MM.1S (cell line): ENCODE data around the gene KIF5A.

Experiments used
- DNase-seq: peaks from one replicate; pipeline ENCODE4 v3.0.0-alpha.2; 2015
- H2AFZ ChIP-seq: fragments of 300-600 bp; sonication (generic); 2 replicates; pipeline ENCODE4 v1.6.0; 2016; ENCODE audit warnings: antibody characterized with exemption, low read length
- H3F3A ChIP-seq: fragments of 300-600 bp; sonication (generic); 2 replicates; pipeline ENCODE4 v1.6.1; 2016; ENCODE audit warnings: mild to moderate bottlenecking, antibody characterized with exemption, low read length, moderate library complexity, mixed read lengths; ENCODE audit not compliant: insufficient read depth
- H3K27ac ChIP-seq: fragments of 300-600 bp; sonication (generic); 2 replicates; pipeline ENCODE4 v1.5.1; 2016; ENCODE audit warnings: mild to moderate bottlenecking, low read length
- H3K27me3 ChIP-seq: fragments of 300-600 bp; sonication (generic); replicated peaks from 2 replicates; pipeline ENCODE4 v1.6.0; 2016; ENCODE audit warnings: low read length; ENCODE audit not compliant: insufficient read depth
- H3K36me3 ChIP-seq: fragments of 300-600 bp; sonication (generic); replicated peaks from 2 replicates; pipeline ENCODE4 v1.6.1; 2016; ENCODE audit warnings: mild to moderate bottlenecking, low read length, mixed read lengths; ENCODE audit not compliant: insufficient read depth
- H3K4me1 ChIP-seq: fragments of 300-600 bp; sonication (generic); 2 replicates; pipeline ENCODE4 v1.6.1; 2016; ENCODE audit warnings: low read length, mixed read lengths
- H3K4me2 ChIP-seq: fragments of 300-600 bp; sonication (generic); 2 replicates; pipeline ENCODE4 v1.6.0; 2016; ENCODE audit warnings: low read depth, low read length
- H3K4me3 ChIP-seq: fragments of 300-600 bp; sonication (generic); 2 replicates; pipeline ENCODE4 v1.5.1; 2016; ENCODE audit warnings: low read length, mixed read lengths
- H3K79me2 ChIP-seq: fragments of 300-600 bp; sonication (generic); 2 replicates; pipeline ENCODE4 v1.6.1; 2016; ENCODE audit warnings: mixed run types, low read length, mixed read lengths
- H3K9ac ChIP-seq: fragments of 300-600 bp; sonication (generic); 2 replicates; pipeline ENCODE4 v1.6.1; 2016; ENCODE audit warnings: low read length, mixed read lengths
- H3K9me2 ChIP-seq: fragments of 300-600 bp; sonication (generic); replicated peaks from 2 replicates; pipeline ENCODE4 v1.6.1; 2016; ENCODE audit warnings: mild to moderate bottlenecking, low read length, mixed read lengths; ENCODE audit not compliant: insufficient read depth
- H3K9me3 ChIP-seq: fragments of 300-600 bp; sonication (generic); replicated peaks from 2 replicates; pipeline ENCODE4 v1.6.1; 2016; ENCODE audit warnings: mild to moderate bottlenecking, low read length, mixed read lengths; ENCODE audit not compliant: insufficient read depth
- H4K20me1 ChIP-seq: fragments of 300-600 bp; sonication (generic); 2 replicates; pipeline ENCODE4 v1.6.1; 2016; ENCODE audit warnings: mild to moderate bottlenecking, low read length, moderate library complexity, mixed read lengths; ENCODE audit not compliant: insufficient read depth
- CTCF ChIP-seq: fragments of 300-600 bp; sonication (generic); IDR thresholded peaks from 2 replicates; pipeline ENCODE4 v1.5.1; 2016; ENCODE audit warnings: antibody characterized with exemption, low read length, mixed read lengths
- EZH2 ChIP-seq: fragments of 300-600 bp; sonication (generic); optimal IDR thresholded peaks from 2 replicates; pipeline ENCODE3; 2017; ENCODE audit warnings: low read depth, mild to moderate bottlenecking, antibody characterized with exemption, low read length, mixed read lengths
- EZH2phosphoT487 ChIP-seq: fragments of 300-600 bp; sonication (generic); IDR thresholded peaks from 2 replicates; pipeline ENCODE4 v1.6.1; 2018; ENCODE audit warnings: antibody characterized with exemption, low read length

Gene KIF5A

DNA sequence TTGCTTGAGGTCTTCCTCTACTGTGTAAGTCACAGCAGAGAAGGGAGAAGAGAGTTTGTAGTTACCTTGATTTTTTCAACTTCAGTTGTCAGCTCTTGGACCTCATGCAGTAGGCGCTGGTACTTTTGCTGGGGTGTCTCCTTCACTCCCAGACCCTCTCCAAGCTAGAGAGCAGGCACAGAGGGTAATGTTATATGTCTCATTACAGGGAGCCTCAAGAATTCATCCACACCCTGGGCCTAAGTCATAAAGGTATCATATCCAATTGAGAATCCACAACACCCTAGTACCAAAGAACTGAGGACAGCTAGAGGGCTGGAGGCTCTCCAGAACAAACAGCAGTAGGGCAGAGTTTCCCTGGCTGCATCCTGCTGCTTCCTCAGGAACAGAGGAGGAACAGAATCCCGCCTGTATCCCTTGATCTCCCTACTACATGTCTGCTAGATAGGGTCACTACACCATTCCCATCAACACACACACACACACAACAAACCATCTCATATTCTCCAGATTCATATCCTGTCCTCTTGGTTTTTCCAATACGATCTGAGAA, 14.8 kb upstream of the KIF5A start:
- no peaks in the 10 kb centered on the region for H3K9me2 ChIP-seq
- no peaks in the 10 kb centered on the region for H3K9me3 ChIP-seq
- no peak overlapping the region for H3K4me2 ChIP-seq
- TF ChIP-seq EZH2phosphoT487 (no peak), CTCF (no peak), EZH2 (no peak)
- H3F3A ChIP-seq: no peaks in the 10 kb centered on the region; the same call in 1 of the 2 replicates
- no peak overlapping the region for H3K9ac ChIP-seq
- H3K4me1 ChIP-seq: no peaks in the 10 kb centered on the region
- no peaks in the 10 kb centered on the region for H3K79me2 ChIP-seq
- H3K27me3 ChIP-seq: no peaks in the 10 kb centered on the region
- no peak overlapping the region for H3K27ac ChIP-seq
- no peak for DNase-seq
- no peak overlapping the region for H2AFZ ChIP-seq
- no peaks in the 10 kb centered on the region for H4K20me1 ChIP-seq
- 0 out of 2 replicates have a peak, but pooled peaks cover 3% of the 10 kb centered on the region for H3K36me3 ChIP-seq
- no peak overlapping the region for H3K4me3 ChIP-seq

DNA sequence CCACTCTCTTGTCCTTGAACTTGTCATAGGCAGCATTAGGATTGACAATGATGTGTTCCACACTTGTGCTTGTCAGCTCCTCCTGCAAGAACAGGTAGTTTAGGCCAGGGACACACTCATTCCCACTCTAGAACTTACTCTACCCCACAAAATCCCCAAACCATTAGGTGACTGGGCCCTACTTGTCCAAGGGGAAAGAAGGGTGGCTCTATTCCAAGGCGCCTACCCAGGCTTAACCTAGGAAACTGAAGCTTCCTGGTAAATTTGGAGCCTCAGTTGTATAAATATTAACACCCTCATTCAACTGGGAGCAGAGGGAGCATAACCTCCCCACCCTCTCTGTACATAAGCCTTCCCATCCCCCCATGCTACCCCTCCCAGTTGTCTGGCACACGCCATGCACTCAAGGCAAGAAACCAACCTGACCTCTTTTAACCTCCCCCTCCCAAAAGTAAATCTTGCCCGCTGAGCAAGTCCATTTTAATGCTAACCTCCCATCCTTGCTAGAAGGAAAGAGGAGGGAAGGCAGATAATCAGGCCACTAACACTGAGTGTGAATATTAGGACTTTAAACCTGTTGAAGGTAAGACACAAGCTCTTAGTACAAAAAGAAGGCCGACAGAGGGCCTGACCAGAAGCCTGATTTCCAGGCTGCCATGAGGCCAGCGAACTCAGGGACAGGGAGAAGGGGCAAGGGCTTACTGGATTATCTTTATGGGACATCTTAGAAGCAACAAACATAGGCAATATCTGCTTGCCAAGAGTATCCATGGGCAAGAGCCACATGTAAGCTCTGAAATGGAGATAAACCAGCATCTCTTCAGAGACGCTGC, 13.9 kb upstream of the KIF5A start:
- Histone ChIP-seq H3F3A (no peaks in the 10 kb centered on the region; the same call in 1 of the 2 replicates), H3K4me3 (no peak overlapping the region), H3K4me2 (no peak overlapping the region), H3K79me2 (no peaks in the 10 kb centered on the region), H4K20me1 (no peaks in the 10 kb centered on the region), H3K9ac (no peak overlapping the region), H3K9me2 (no peaks in the 10 kb centered on the region), H3K36me3 (0 out of 2 replicates have a peak, but pooled peaks cover 3% of the 10 kb centered on the region), H3K9me3 (no peaks in the 10 kb centered on the region), H3K4me1 (no peaks in the 10 kb centered on the region), H3K27ac (no peak overlapping the region), H2AFZ (no peak overlapping the region), H3K27me3 (no peaks in the 10 kb centered on the region)
- no peak for DNase-seq
- TF ChIP-seq EZH2 (no peak), CTCF (no peak), EZH2phosphoT487 (no peak)

GRCh38 chr12:57536597-57536942, 13.3 kb upstream of the KIF5A start:
- Histone ChIP-seq H3K27me3 (no peaks in the 10 kb centered on the region), H3K9ac (no peak overlapping the region), H3F3A (no peaks in the 10 kb centered on the region; the same call in 1 of the 2 replicates), H3K27ac (no peak overlapping the region), H3K4me2 (no peak overlapping the region), H3K9me3 (no peaks in the 10 kb centered on the region), H3K36me3 (0 out of 2 replicates have a peak, but pooled peaks cover 3% of the 10 kb centered on the region), H3K9me2 (no peaks in the 10 kb centered on the region), H3K79me2 (no peaks in the 10 kb centered on the region), H4K20me1 (no peaks in the 10 kb centered on the region), H2AFZ (no peak overlapping the region), H3K4me3 (no peak overlapping the region), H3K4me1 (no peaks in the 10 kb centered on the region)
- TF ChIP-seq EZH2: no peak
- no peak for TF ChIP-seq EZH2phosphoT487
- no peak for TF ChIP-seq CTCF
- DNase-seq: peak; percentile 3
